Activated CD8-positive, alpha-beta memory T cell treated with anti-CD3 and anti-CD28 coated beads, Interleukin-2, amount 50 U/mL, for 48 hours (primary cell): ENCODE data around the gene ST6GAL1.
"Not testable (repeated sequence)": the region's sequence is repeated elsewhere in the genome, so short reads cannot be mapped to it uniquely, and the experiment has no call there.

Source experiments
- DNase-seq: peaks from one replicate; pipeline ENCODE4 v3.0.0-alpha.2; 2020

The ST6GAL1 gene

DNA sequence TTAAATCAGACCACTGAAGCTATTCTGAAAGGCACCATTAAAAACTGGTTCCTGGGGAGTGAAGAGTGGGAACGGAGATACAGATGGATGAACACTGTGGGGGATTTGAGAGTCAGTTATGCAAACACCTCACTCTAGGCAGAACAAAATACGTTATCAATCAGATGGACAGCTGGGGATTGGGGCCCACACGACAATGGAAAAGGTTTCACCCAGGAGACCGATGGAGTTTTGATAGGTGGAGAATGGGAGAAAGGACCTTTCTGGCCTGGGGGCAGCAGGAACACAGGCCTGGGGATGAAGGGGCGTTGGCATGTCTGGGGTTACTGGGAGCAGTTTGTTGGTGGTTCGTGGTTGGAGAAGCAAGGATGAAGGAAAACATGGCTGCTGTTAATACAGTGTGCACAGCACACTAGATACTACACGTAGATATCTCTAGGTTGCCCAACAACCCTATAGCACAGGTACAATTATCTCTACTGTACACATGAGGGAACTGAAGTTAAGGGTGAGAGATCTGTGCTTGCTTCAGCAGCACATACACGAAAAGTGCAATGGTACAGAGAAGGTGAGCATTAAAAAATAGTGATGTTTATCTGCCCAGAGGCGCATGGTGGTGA is 16.5 kb downstream of the ST6GAL1 start:
- DNase-seq: no peak

DNA sequence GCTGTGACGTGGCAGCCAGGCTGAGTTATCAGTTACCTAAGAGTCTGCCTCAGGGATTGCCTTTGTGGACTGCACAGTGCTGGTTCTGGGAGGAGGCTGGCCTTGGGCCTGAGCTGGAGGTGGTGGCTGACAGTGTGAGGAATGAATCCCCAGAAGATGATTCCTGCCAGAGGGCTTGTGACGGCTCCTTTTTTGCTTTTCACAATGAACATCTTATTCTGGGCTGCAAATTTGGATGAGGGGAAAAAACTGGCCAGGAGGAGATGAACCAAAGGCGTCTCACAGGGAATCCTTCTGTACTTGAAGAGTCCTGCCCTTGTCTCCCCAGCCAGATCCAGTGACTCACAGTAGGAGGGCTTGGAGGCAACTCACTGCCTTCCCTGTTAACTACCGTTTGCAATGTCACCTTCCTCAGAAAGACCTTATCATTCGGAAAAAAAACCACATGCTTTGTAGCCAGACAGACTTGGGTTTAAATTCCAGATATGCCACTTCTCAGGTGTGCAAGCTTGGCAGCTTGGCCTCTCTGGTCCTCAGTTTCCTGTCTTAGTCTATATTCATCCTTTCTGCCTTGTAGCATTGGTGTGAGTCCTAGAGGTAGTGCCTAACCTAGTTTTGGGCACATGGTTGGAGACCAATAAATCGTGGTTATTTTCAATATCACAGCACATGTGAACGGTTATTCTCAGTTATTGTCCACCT is 19.1 kb downstream of the ST6GAL1 start:
- no peak for DNase-seq

DNA sequence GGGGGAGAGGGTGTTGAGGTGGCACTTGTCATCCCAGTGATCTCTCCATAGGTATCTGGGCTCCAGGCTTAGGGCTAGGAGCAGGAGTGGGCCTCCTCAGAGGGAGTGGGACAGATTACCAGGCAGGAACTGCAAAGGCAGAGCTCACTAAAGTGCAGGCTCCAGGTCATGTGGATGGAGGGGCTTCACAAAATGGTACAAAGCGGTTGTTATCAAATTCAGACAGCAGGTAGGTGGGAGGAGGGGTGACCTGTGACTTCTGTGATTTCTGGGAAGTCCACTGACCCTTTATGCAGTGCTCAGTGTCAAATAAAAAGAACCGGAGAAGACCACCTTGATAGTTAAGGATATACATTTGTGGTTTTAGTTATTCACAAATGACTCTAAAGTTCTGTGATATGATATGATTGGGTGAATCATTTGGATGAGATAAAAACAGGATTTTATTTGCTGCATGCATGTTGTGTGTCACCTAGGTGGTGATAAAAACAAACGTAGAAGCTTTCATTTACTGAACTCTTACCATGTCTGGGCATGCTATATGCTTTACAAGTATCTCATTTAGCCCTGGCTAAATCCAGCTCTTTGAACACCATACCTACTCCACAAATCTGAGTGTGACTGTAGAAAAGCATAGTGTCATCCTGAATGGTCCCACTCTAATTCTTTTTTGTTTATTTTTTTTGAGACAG is 20.2 kb downstream of the ST6GAL1 start:
- DNase-seq: no peak

DNA sequence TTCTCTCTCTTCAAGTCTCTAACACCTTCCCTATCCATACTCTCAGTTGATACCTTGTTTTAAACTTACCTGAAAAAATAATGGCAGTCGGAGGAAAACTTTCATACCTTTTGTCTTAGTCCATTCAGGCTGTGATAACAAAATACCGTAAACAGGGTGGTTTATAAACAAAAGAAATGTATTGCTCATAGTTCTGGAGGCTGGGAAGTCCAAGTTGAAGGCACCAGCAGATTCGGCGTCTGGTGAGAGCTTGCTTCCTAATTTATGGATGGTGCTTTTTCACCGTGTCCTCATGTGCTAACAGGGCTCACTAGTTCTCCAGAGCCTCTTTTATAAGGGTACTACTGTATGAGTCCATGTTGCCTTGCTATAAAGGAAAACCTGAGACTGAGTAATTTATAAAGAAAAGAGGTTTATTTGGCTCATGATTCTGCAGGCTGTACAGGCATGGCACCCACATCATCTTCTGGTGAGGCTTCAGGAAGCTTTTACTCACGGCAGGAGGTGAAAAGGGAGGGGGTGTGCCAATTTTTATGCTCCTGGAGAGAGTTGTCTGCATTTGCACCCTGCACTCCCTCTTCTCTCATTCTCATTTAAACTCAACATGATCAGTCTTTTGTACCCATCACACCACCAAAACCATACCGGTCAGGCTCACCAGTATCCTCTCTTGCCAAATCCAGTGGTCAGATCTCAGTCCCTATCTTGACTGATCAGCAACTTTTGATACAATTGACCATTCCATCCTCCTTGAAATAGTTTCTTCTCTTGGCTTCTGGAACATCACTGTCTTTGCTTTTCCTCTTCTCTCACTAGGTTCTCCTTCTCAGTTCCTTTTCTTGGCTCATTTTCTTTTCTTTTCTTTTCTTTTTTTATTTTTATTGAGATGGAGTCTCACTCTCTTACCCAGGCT is 21.6 kb downstream of the ST6GAL1 start:
- no peak for DNase-seq

DNA sequence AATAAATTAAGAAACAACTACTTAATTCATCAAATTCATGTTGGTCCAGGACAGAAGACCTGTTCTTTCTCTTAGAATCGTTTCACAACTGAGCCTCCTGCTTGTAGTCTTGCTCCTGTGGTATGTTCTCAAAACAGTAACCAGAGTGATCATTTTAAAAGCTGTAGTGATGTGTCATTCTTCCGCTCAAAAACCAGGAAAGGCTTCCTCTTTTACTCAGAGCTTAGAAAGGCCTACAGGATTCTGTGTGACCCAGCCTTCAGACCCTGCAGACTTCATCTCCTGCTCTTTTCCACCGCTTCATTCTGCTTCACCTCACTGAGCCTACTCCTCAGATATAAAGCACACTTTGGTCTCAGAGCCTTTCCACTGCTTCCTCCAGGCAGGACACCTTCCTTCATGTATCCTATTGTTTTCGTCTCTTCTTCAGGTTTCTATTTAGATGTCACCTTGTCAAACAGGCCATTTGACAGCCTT is 22.7 kb downstream of the ST6GAL1 start:
- no peak for DNase-seq

DNA sequence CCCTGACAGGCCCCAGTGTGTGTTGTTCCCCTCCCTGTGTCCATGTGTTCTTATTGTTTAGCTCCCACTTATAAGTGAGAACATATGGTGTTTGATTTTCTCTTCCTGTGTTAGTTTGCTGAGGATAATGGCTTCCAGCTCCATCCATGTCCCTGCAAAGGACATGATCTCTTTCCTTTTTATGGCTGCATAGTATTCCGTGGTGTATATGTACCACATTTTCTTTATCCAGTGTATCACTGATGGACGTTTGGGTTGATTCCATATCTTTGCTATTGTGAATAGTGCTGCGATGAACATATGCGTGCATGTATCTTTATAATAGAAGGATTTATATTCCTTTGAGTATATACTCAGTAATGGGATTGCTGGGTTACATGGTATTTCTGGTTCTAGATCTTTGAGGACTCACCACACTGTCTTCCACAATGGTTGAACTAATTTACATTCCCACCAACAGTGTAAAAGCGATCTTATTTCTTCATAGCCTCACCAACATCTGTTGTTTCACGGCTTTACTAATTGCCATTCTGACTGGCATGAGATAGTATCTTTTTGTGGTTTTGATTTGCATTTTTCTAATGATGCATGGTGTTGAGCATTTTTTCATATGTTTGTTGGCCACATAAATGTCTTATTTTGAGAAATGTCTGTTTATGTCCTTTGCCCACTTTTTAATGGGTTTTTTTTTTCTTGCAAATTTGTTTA is 23.8 kb downstream of the ST6GAL1 start:
- DNase-seq: not testable (repeated sequence)

DNA sequence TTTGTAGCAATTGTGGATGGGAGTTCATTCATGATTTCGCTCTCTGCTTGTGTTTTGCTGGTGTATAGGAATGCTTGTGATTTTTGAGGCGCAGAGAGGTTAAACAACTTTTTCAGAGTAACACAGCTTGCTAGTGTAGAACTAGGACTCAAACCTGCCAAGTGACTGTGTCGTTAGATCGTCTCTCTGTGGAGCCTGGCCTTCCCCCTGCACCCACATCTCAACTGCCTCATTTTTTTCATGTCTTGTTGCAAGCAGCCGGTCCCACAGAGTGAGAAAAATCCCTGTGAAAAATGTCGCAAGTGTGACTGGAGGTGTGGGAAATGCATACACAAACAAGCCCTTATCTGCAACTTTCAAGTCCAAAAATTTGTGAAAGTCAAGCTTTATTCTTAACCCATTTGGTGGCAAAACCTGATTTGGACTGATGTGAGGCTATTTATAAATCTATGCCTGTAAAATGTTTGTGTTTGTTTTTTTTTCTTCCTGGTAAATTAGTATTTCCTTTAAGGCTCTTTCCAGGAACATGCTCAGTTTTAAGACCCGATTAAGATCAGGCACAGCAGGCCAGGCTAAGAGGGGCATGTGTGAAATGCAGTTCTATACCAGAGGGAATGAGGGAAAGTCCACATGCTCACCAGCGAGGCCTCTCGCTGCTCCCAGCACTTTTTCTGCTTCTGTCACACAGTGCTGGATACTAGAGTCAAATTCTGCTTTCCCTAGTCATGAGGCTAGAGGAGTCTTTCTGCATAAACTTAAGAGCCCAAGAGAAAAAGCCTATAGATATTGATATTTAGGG is 25.8 kb downstream of the ST6GAL1 start:
- DNase-seq: no peak

DNA sequence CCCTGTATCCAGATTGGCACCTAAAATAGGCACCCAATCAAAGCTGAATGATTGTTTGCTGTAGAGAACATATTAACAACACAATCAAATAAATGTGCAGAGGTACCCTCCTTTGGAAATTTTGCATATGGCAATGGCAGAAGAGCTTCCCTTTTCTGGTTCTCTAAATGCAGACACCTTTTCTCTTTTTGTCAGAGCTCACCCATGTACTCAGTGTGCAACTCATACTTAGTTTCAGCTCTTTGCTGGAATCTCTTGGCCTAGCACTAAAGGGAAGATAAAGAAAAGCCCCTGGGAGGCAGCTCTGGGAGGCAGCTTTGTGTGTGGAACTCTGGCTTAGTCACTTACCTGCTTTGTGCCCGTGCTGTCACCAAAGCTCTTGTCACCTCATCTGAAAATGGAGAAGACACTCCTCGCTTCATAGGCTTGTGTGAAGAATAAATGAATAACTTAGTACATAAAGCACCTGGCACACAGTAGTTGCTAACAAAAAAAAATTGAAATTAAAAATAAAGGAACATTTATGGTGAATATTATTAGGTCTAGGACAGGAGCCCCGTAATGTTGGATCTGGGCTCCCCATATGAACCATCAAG is 28.8 kb downstream of the ST6GAL1 start:
- DNase-seq: no peak

DNA sequence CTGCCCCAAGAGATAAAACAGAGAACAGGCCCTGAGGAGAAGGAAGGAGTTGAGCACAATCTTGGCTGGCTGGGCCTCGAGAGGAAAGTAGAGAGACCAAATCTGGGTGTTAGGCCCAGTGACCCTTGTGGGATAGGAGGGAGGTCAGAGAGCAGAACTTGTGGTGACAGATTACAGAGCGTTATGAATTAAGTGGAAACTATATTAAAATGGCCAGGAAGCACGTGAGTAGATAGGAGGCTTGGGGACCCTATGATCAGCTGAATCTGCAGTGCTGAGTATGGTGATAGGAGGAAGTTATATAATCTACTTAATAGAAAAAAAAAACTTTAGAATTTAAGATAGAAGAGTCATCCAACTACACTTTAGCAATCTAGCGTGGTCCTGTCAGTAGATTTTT is 30.0 kb downstream of the ST6GAL1 start:
- DNase-seq: no peak

DNA sequence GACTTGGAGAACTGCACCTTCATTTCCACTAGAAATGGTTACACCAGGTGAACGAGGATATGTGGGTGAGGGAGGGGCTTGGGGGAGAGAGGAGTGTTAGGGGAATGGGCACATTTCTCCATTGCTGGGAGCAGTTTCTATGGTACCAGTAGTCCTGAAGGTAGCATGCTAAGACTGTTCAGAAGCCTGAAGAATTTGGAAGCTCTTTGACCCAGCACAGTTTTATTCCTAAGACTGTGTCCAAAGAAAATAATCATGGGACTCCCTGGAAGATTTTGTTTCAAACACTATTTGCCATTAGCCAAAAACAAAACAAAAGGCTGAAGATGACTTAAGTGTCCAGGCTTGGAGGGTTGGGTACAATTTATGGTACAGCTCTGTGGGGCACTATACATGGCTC is 32.1 kb downstream of the ST6GAL1 start:
- DNase-seq: no peak

DNA sequence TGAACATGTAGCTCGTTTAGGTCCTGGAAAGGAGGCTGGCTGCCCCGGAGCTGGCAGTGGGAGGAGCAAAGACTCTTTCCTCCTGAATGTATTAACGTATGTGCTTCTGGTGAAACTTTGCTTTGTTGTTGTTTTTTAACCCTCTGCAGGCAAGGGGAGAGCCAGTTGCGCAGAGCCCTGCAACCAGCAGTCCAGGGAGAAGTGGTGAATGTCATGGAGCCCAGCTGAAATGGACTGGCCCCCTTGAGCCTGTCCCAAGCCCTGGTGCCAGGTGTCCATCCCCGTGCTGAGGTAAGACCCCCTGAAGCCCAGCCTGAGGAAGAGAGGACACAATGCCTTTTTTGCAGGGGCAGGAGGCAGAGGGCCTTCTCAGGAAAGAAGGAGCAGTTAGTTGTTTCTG is 33.3 kb downstream of the ST6GAL1 start:
- no peak for DNase-seq

DNA sequence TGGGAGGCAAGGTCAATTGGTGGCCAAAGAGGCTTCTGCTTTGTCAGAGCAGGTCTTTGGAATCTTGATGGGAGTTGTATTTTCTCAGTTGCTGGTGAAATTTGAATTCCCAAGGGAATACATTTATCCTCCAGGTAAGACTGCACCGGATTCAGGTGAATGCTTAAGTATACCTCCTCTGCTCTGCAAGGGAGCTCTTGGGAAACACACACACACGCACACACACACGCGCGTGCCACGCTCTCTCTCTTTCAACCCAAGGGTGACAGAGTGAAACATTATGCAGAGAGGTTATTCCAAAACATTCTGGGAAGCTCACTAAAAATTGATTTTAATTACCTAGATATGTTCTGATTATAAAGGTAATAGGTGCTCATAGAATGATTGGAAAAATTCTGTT is 33.7 kb downstream of the ST6GAL1 start:
- DNase-seq: no peak

DNA sequence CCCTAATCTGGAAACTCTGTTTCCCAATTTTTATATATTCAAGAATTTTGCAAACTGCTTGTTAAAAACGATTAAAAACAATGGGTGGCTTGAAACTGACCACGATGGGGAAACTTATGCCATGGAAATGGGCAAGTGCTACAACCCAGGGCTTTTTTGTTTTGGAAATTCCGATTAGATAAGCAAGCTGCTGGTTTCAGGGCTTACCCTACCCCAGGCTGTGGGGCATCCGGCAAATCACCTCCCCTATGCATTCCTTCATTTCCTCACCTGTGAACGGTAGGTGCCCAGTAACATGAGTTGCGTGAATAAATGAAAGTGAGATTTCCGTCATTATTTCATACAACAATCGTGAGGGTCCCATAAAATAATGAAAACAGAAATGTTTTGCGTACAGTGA is 34.3 kb downstream of the ST6GAL1 start:
- no peak for DNase-seq

DNA sequence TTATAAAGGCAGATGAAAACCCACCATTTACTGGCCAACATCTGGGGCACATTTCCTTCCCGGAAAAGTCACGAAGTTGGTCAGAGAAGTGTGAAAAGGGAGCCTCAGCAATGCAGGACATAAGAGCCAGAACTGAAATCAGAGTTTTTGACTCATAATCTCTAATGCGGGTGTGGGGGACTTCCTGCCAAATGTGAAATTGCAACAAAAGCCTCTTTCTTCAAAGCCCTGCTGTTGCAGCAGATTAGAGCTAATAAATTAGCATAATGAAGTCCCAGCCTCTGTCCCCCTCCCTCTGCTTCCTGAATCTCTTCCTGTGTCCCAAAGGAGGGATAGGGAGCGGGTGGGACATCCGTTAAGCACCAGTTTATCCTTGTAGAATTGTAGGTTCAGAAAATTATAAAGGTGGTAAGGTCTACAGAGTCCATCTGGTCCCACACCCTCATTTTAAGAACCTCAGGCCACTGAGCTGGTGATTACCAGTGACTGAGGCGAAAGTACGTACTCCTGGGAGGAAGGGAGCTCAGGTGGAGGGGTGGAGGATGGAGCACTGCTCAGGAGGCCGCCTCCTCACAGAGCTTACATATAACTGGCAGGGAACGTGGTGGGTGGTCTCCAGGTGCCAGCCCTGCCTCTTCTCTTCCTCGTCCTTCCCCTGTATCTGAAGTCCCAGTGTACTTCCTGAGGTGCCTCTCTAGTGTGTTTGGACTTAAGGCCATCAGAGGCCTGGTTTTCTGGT is 35.0 kb downstream of the ST6GAL1 start:
- DNase-seq: no peak

DNA sequence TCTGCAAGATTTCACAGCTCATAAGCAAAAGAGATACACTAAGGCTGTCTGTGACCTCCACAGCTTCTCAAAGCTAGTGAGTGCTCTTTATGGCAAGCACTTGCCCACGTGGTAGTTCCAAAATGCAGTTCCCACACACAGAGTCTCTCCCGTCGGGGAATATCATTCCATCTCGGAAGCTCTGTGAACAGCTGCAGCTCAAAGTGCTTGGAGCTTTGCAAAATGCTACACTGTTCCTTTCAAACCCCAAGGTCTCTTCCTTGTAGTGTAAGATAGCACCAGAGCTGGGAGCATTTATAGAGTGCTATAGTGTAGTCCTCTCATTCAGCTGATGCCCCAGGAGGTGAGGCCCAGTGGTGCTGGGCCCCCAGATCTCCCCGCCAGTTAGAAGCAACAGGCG is 36.1 kb downstream of the ST6GAL1 start:
- no peak for DNase-seq

DNA sequence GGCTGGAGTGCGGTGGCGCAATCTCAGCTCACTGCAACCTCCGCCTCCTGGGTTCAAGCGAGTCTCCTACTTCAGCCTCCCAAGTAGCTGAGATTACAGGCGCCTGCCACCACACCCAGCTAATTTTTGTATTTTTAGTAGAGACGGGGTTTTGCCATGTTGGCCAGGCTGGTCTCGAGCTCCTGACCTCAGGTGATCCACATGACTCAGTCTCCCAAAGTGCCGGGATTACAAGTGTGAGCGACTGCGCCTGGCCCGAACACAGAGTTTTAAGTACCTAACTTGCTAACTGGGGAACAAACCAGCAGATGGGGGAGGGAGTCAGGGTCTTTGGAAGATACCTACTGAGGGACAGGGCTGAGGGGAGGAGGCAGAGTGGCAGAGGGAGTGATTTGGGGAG is 36.9 kb downstream of the ST6GAL1 start:
- not testable (repeated sequence) for DNase-seq

DNA sequence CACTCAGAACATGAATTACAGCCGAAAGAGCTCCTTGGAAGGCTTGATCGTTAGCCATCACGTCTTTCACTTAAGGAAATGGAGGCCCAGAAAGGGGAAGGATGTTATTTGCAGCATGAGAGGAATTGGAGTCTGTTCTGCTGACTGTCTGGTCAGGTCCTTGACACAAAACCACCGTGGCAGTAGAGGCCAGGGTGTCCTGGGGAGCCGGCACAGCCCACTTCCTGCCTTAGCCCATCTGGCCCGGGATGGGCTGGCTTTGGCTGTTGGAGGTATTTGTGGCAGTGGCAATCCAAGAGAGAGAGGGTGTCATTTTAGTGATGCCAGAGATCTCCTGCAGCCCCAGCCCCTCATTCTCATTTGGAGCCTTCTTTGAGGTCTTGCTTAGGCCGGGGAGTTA is 37.4 kb downstream of the ST6GAL1 start:
- DNase-seq: no peak

DNA sequence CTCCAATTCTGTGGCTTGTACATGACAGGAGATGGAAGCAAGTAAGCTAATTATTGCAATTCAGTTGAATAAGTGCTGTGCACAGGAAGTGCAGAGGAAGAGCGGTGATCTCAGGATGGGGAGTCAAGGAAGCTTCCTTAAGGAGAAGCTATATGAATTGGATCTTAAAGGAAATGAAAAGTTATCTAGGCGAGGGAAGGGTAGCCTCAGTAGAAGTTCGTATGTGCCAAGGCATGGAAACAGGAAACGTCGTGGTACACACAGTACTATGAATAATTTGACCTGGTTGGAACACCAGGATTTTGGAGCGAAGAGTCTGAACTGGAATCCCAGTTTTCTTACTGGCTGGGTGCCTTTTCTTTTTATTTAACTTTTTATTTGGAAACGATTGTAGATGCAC is 39.3 kb downstream of the ST6GAL1 start:
- no peak for DNase-seq

DNA sequence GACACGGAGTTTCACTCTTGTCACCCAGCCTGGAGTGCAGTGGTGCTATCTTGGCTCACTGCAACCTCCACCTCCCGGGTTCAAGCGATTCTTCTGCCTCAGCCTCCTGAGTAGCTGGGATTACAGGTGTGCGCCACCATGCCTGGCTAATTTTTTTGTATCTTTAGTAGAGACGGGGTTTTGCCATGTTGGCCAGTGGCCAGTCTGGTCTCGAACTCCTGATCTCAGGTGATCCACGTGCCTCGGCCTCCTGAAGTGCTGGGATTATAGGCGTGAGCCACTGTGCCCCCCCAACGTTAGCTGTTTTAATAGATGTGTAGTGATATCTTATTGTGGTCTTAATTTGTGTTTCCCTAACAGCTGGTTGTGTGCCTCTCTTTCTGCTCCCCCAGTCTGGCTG is 40.8 kb downstream of the ST6GAL1 start:
- DNase-seq: not testable (repeated sequence)

DNA sequence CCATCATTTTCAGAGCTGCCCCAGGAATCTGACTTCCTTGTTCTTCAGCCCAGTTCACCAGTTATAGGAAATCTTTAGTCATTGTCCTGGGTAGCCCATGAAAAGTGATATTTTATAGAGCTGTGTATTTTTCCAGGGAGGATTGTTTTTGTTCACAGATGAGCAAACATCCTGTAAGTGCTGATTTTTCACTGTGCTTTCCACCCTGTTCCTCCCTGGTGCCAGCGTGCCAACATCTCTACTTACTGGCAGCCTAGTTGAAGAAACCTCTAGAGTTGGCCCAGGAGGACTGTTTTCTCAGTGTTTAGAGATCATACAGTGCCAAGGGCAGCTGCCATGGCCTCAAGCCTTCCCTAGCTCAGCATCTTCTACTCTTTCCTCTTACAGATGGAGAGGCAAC is 41.3 kb downstream of the ST6GAL1 start:
- DNase-seq: no peak
